Measurements from ENCODE around the gene NRCAM.

NRCAM gene

GRCh38 chr7:108488768-108489538, 32.7 kb upstream of the NRCAM start:
- Histone ChIP-seq H2AFZ (ENCODE audit: low read length) (no peak overlapping the region), H3K4me2 (ENCODE audit: low read depth, low read length) (no peak overlapping the region), H3K4me1 (ENCODE audit: low read length) (no peaks in the 10 kb centered on the region), H3K9ac (ENCODE audit: low read length) (no peak overlapping the region), H3K79me2 (ENCODE audit: low read length) (no peaks in the 10 kb centered on the region), H3K9me3 (replicated peaks; ENCODE audit: insufficient read depth, low read length) (no peaks in the 10 kb centered on the region), H3K36me3 (replicated peaks; ENCODE audit: insufficient read depth, low read length) (no peaks in the 10 kb centered on the region), H3K27me3 (replicated peaks; ENCODE audit: insufficient read depth, low read length) (no peaks in the 10 kb centered on the region), H3K9me2 (replicated peaks; ENCODE audit: insufficient read depth, low read length) (no peaks in the 10 kb centered on the region), H3K27ac (ENCODE audit: low read length) (no peak overlapping the region), H3K4me3 (ENCODE audit: low read length) (no peak overlapping the region), H4K20me1 (ENCODE audit: insufficient read depth, low read length) (no peaks in the 10 kb centered on the region), H3F3A (ENCODE audit: insufficient read depth, low read length) (no peaks in the 10 kb centered on the region)
- TF ChIP-seq CTCF (IDR thresholded peaks at IDR 0.05; ENCODE audit: low read length) = no peak
- no peak for TF ChIP-seq EZH2 (optimal IDR thresholded peaks at IDR 0.05; ENCODE audit: low read depth, low read length)
- no peak for TF ChIP-seq EZH2phosphoT487 (IDR thresholded peaks at IDR 0.05; ENCODE audit: low read length)
- no peak for DNase-seq

GRCh38 chr7:108487646-108488045, 31.4 kb upstream of the NRCAM start:
- H3K36me3 ChIP-seq (replicated peaks; ENCODE audit: insufficient read depth, low read length) = no peaks in the 10 kb centered on the region
- no peaks in the 10 kb centered on the region for H4K20me1 ChIP-seq (ENCODE audit: insufficient read depth, low read length)
- no peaks in the 10 kb centered on the region for H3K9me2 ChIP-seq (replicated peaks; ENCODE audit: insufficient read depth, low read length)
- H3K9me3 ChIP-seq (replicated peaks; ENCODE audit: insufficient read depth, low read length) = no peaks in the 10 kb centered on the region
- no peaks in the 10 kb centered on the region for H3K4me1 ChIP-seq (ENCODE audit: low read length)
- no peak for TF ChIP-seq EZH2phosphoT487 (IDR thresholded peaks at IDR 0.05; ENCODE audit: low read length)
- no peak for TF ChIP-seq EZH2 (optimal IDR thresholded peaks at IDR 0.05; ENCODE audit: low read depth, low read length)
- no peak for TF ChIP-seq CTCF (IDR thresholded peaks at IDR 0.05; ENCODE audit: low read length)
- H3K4me2 ChIP-seq (ENCODE audit: low read depth, low read length) = no peak overlapping the region
- no peak overlapping the region for H3K4me3 ChIP-seq (ENCODE audit: low read length)
- H3F3A ChIP-seq (ENCODE audit: insufficient read depth, low read length) = no peaks in the 10 kb centered on the region
- H3K27me3 ChIP-seq (replicated peaks; ENCODE audit: insufficient read depth, low read length) = no peaks in the 10 kb centered on the region
- DNase-seq = no peak
- H3K9ac ChIP-seq (ENCODE audit: low read length) = no peak overlapping the region
- H2AFZ ChIP-seq (ENCODE audit: low read length) = no peak overlapping the region
- H3K27ac ChIP-seq (ENCODE audit: low read length) = no peak overlapping the region
- no peaks in the 10 kb centered on the region for H3K79me2 ChIP-seq (ENCODE audit: low read length)

DNA sequence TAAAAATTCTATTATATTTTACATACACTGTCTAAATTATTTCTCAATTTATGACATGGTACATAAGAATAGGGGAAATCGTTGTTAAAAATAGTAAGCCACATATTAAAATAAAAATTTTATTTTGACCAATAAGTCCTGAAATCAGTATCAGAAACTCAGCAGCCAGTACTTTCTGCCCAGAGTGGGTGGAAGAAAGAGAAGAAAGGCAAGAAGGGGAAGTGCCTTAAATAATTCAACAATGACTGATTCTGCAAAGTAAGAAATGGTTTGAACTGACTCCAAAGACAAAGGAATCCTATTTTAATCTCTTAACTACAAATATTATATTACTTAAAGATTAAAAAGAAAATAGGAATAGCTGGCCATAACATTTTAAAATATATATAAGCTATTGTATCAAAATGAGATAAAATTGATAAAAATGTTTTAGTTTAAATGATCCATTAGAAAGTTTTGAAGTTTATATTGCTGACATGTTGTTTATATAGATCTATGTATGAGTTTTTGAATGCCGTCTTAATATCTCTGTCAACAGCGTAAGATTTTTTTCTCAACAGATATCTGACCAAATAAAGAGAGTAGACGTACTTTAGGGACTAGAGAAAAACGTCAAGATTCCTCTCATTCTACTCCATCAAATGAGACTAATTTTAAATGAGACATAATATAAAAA, 30.2 kb upstream of the NRCAM start:
- Histone ChIP-seq H3K4me3 (ENCODE audit: low read length) (no peak overlapping the region), H3F3A (ENCODE audit: insufficient read depth, low read length) (no peaks in the 10 kb centered on the region), H3K9me2 (replicated peaks; ENCODE audit: insufficient read depth, low read length) (no peaks in the 10 kb centered on the region), H3K9me3 (replicated peaks; ENCODE audit: insufficient read depth, low read length) (no peaks in the 10 kb centered on the region), H3K79me2 (ENCODE audit: low read length) (no peaks in the 10 kb centered on the region), H3K4me2 (ENCODE audit: low read depth, low read length) (no peak overlapping the region), H3K36me3 (replicated peaks; ENCODE audit: insufficient read depth, low read length) (no peaks in the 10 kb centered on the region), H3K27me3 (replicated peaks; ENCODE audit: insufficient read depth, low read length) (no peaks in the 10 kb centered on the region), H2AFZ (ENCODE audit: low read length) (no peak overlapping the region), H3K9ac (ENCODE audit: low read length) (no peak overlapping the region), H4K20me1 (ENCODE audit: insufficient read depth, low read length) (no peaks in the 10 kb centered on the region), H3K4me1 (ENCODE audit: low read length) (no peaks in the 10 kb centered on the region), H3K27ac (ENCODE audit: low read length) (no peak overlapping the region)
- no peak for TF ChIP-seq EZH2 (optimal IDR thresholded peaks at IDR 0.05; ENCODE audit: low read depth, low read length)
- no peak for TF ChIP-seq CTCF (IDR thresholded peaks at IDR 0.05; ENCODE audit: low read length)
- no peak for TF ChIP-seq EZH2phosphoT487 (IDR thresholded peaks at IDR 0.05; ENCODE audit: low read length)
- no peak for DNase-seq

Data from MM.1S (cell line).